ENCODE data around the gene TUFT1. TPM values are rescaled to one million over a fixed set of nuclear protein-coding genes. Genes with fewer than 3 reads are reported as not detected.

TUFT1 gene
- total RNA-seq, 1 experiment from 2014 or later: 12.3 TPM

GRCh38 chr1:151629278-151629677 is 89.2 kb downstream of the TUFT1 start:
- no peaks in the 10 kb centered on the region for H3K9me2 ChIP-seq (ENCODE audit: insufficient read depth)
- no peaks in the 10 kb centered on the region for H3K4me1 ChIP-seq (ENCODE audit: control insufficient read depth in 1 of 2, insufficient read depth in 2 of 2, low read length in 2 of 2)
- no peaks in the 10 kb centered on the region for H4K20me1 ChIP-seq (ENCODE audit: insufficient read depth)
- ChIA-PET POLR2A (no interaction called here), CTCF (no interaction called here), RAD21 (ENCODE audit: low non-redundant PET in 1 of 2, low total read pairs in 2 of 2, uncharacterized antibody in 2 of 2, unreplicated experiment in 2 of 2) (no interaction called here)
- no TSS peak for BruUV-seq (replicated peaks)
- DNase-seq (ENCODE audit: low read depth, low spot score) (no peak), ATAC-seq (no peak)
- H3K4me2 ChIP-seq (ENCODE audit: low read length): no peak overlapping the region
- peaks cover 34% of the 10 kb centered on the region for H3K79me2 ChIP-seq (ENCODE audit: insufficient read depth, low read length)
- H3K36me3 ChIP-seq (ENCODE audit: control insufficient read depth in 1 of 2, insufficient read depth in 2 of 2, low read length in 2 of 2): no peaks in the 10 kb centered on the region
- H3K9ac ChIP-seq (ENCODE audit: low read length): no peak overlapping the region
- TF ChIP-seq FOSL1 (IDR thresholded peaks at IDR 0.05; ENCODE audit: low read depth) (no peak), SRF (IDR thresholded peaks at IDR 0.05; ENCODE audit: low read depth) (no peak), MAX (IDR thresholded peaks at IDR 0.05) (no peak), CTCF (IDR thresholded peaks at IDR 0.05 in 2 of 3, conservative IDR thresholded peaks at IDR 0.05 in 1 of 3; ENCODE audit: borderline replicate concordance in 1 of 3, insufficient read depth in 1 of 3, low read depth in 2 of 3, low read length in 2 of 3) (no peak), TCF7L2 (IDR thresholded peaks at IDR 0.05; ENCODE audit: borderline replicate concordance, extremely low read depth, insufficient read depth, insufficient read length) (no peak), POLR2A (IDR thresholded peaks at IDR 0.05; ENCODE audit: borderline replicate concordance, extremely low read depth, insufficient read depth, insufficient read length) (no peak), SP1 (IDR thresholded peaks at IDR 0.05; ENCODE audit: low read depth) (no peak), ZBTB33 (IDR thresholded peaks at IDR 0.05; ENCODE audit: extremely low read depth, insufficient replicate concordance, low read length) (no peak), CBX3 (IDR thresholded peaks at IDR 0.05; ENCODE audit: low read depth) (no peak), ELF1 (IDR thresholded peaks at IDR 0.05; ENCODE audit: borderline replicate concordance, low read depth) (no peak), POLR2AphosphoS5 (IDR thresholded peaks at IDR 0.05; ENCODE audit: low read depth, low read length) (no peak), REST (IDR thresholded peaks at IDR 0.05; ENCODE audit: low read depth) (no peak)
- no peak overlapping the region for H3K4me3 ChIP-seq (replicated peaks in 1 of 2; ENCODE audit: low read depth in 1 of 2, low read length in 2 of 2)
- H3K9me3 ChIP-seq (ENCODE audit: control insufficient read depth in 1 of 2, insufficient read depth in 1 of 2, low read depth in 1 of 2, low read length in 2 of 2): no peaks in the 10 kb centered on the region
- intact Hi-C loops (cut with micrococcal nuclease): no loop called here
- no peak overlapping the region for H2AFZ ChIP-seq (ENCODE audit: low read depth, low read length, poor library complexity, severe bottlenecking)
- no peak overlapping the region for H3K27ac ChIP-seq (ENCODE audit: low read depth, low read length)
- no peaks in the 10 kb centered on the region for H3K27me3 ChIP-seq (ENCODE audit: insufficient read depth, low read length)
